Gastrocnemius medialis (tissue), 4 donors: ENCODE results near the gene DNAJB6. TPM values are rescaled to one million over a fixed set of nuclear protein-coding genes. Genes with fewer than 3 reads are reported as not detected.

Experiments
- ATAC-seq, 2 donors: fragments of 150-250 bp; one replicate each; pipeline ENCODE4 v1.9.1; 2016
- DNase-seq, 2 donors: peaks; one replicate each; pipeline ENCODE4 v3.0.0-alpha.2; 2019
- H3K27ac ChIP-seq, 4 donors: fragments of 200-600 bp; sonication (generic); 1 replicate in 1 of 4; 2 replicates in 3 of 4; pipeline ENCODE4 v1.5.1; 2016 to 2018; ENCODE audit warnings: mild to moderate bottlenecking in 2 of 4, moderate library complexity in 1 of 4
- H3K27me3 ChIP-seq, 3 donors: fragments of 200-600 bp; sonication (generic) in 2 of 3; 1 replicate in 1 of 3; 2 replicates in 2 of 3; pipeline versions ENCODE4 v1.5.1 to v1.6.0; 2016 to 2019; ENCODE audit warnings: mild to moderate bottlenecking in 1 of 3, moderate library complexity in 1 of 3
- H3K36me3 ChIP-seq, 2 donors: fragments of 200-600 bp; sonication (generic) in 1 of 2; one replicate each; pipeline ENCODE4 v1.5.1; 2017 to 2018
- H3K4me1 ChIP-seq, 2 donors: fragments of 200-600 bp; sonication (generic) in 1 of 2; one replicate each; pipeline ENCODE4 v1.5.1; 2016 to 2017; ENCODE audit warnings: mild to moderate bottlenecking in 2 of 2
- H3K4me3 ChIP-seq, 4 donors: fragments of 200-600 bp; sonication (generic) in 3 of 4; 1 replicate in 1 of 4; 2 replicates in 3 of 4; pipeline ENCODE4 v1.5.1; 2016 to 2019; ENCODE audit warnings: mild to moderate bottlenecking in 2 of 4
- H3K9me3 ChIP-seq, 3 donors: fragments of 200-600 bp; sonication (generic) in 2 of 3; 1 replicate in 1 of 3; 2 replicates in 2 of 3; pipeline ENCODE4 v1.5.1; 2016 to 2019
- POLR2A ChIP-seq, 2 donors: fragments of 450-650 bp; IDR thresholded peaks; one replicate each; pipeline ENCODE4 v1.6.1; 2017; ENCODE audit warnings: antibody characterized with exemption in 2 of 2, mild to moderate bottlenecking in 2 of 2, moderate library complexity in 2 of 2
- in situ Hi-C, 4 donors: fragments of 200-750 bp; cut with MboI; loops; one replicate each; pipeline versions ENCODE4 v1.15.0 to v1.8.0; 2017; ENCODE audit warnings: low sequenced_read_pairs in 4 of 4
- intact Hi-C: fragments of 100-400 bp; cut with DNase I; formaldehyde crosslinking; loops from one replicate; pipeline ENCODE4 v1.15.1; 2023; ENCODE audit warnings: low total_unique reads
- total RNA-seq, 4 donors: library from RNA; depleted of rRNA; stranded (reverse); fragments of >200 nt; gene quantifications; one replicate each; pipeline versions ENCODE4 v1.1.0 to v1.2.3, GENCODE V29; 2016
- TF ChIP-seq, protein P1 (sequence below), 5 experiments: fragments of 450-650 bp in 3 of 5; fragments of 200-600 bp in 2 of 5; sonication (generic) in 2 of 5; IDR thresholded peaks in 4 of 5; conservative IDR thresholded peaks in 1 of 5; 1 replicate in 4 of 5; 2 replicates in 1 of 5; pipeline ENCODE4 v1.5.1; 2016 to 2019; ENCODE audit warnings: antibody characterized with exemption in 5 of 5, mild to moderate bottlenecking in 3 of 5, moderate library complexity in 3 of 5

DNAJB6 gene
- total RNA-seq, 4 donors from 2014 or later: 130 to 269 (median 188) TPM

DNA sequence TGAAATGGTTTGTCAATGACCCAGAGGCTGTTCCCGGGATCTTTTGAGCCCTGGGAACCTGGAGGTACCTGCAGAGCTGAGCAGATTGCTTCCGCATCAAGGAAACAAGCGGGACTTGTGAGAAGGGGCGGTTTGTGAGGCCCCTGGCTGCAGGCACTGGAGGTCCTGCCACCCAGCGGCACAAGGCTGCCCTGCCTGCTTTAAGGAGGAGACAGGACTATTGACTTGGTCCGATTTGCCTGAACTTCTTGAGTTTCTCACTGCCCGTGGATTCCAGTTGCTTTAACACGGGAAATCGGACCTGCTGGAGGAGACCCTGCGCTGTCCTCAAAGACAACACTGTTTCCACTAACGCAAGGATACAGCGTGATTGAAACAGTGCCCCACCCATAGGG, 130.1 kb downstream of the DNAJB6 start:
- intact Hi-C loops (no loop called here), in situ Hi-C loops (no loop called here)
- Histone ChIP-seq H3K9me3 (no peaks in the 10 kb centered on the region), H3K27ac (no peak overlapping the region), H3K36me3 (no peaks in the 10 kb centered on the region), H3K4me1 (no peaks in the 10 kb centered on the region), H3K27me3 (peaks cover 0 to 13% (median 0%) of the 10 kb centered on the region in 3 donors), H3K4me3 (no peak overlapping the region)
- no peak for TF ChIP-seq POLR2A (IDR thresholded peaks at IDR 0.05)
- TF ChIP-seq, protein P1, sequence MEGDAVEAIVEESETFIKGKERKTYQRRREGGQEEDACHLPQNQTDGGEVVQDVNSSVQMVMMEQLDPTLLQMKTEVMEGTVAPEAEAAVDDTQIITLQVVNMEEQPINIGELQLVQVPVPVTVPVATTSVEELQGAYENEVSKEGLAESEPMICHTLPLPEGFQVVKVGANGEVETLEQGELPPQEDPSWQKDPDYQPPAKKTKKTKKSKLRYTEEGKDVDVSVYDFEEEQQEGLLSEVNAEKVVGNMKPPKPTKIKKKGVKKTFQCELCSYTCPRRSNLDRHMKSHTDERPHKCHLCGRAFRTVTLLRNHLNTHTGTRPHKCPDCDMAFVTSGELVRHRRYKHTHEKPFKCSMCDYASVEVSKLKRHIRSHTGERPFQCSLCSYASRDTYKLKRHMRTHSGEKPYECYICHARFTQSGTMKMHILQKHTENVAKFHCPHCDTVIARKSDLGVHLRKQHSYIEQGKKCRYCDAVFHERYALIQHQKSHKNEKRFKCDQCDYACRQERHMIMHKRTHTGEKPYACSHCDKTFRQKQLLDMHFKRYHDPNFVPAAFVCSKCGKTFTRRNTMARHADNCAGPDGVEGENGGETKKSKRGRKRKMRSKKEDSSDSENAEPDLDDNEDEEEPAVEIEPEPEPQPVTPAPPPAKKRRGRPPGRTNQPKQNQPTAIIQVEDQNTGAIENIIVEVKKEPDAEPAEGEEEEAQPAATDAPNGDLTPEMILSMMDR (IDR thresholded peaks at IDR 0.05 in 4 of 5, conservative IDR thresholded peaks at IDR 0.05 in 1 of 5): no peak
- ATAC-seq (no peak), DNase-seq (no peak)

Other genes with a start within 250 kb of the DNAJB6 start
- 100 to 1,000 TPM in 1 of 4 donors, 10 to 100 TPM in 3; 64.4 to 123 (median 76.3) TPM for gene UBE3C, start 198.1 kb upstream of the DNAJB6 start, total RNA-seq